Measurements from ENCODE around the gene SPIRE1.

DNA sequence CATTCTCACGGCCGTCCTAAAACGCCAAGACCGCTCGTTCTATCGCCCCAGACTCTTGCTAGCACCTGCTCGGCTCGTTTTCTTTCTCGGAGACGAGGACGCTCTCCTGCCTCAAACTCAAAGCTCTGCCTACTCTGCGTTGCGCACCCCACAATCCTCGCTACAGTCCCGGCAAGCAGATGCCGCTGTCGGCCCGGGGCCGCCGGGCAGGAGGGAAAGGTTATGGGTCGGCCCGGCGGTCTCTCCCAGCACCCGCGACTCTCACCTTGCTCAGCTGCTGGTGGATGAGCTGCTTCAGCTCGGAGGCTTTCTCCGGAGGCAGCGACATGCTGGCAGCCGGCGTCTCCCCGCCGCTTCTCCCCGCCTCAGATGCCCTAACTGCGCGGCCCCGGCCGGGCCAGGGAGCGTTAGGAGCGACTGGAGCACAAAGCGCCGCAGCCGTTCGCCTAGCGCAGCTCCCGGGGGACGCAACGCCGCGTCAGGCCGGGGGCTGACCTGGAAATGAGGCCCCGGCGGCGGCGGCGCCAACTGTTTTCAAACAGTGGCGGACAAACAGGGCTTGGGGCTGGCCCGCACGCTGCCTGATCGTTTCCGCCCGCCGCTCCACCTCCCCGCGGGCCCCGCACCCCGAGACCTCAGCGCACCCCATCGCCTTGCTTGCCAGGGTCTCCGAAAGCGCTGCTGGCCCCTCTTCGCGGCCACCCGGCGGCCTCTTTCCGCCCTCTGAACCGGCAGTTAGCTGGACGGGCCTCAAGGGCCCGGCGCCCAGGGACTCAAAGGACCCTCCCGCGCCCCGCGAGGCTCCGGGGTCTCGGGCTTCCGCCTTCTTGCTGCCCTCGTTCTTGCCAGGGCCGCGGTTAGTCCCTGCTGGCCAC, 44.6 kb upstream of the SPIRE1 start, which contains the start of the genes CEP76 and PSMG2:
- TF ChIP-seq, protein P1, sequence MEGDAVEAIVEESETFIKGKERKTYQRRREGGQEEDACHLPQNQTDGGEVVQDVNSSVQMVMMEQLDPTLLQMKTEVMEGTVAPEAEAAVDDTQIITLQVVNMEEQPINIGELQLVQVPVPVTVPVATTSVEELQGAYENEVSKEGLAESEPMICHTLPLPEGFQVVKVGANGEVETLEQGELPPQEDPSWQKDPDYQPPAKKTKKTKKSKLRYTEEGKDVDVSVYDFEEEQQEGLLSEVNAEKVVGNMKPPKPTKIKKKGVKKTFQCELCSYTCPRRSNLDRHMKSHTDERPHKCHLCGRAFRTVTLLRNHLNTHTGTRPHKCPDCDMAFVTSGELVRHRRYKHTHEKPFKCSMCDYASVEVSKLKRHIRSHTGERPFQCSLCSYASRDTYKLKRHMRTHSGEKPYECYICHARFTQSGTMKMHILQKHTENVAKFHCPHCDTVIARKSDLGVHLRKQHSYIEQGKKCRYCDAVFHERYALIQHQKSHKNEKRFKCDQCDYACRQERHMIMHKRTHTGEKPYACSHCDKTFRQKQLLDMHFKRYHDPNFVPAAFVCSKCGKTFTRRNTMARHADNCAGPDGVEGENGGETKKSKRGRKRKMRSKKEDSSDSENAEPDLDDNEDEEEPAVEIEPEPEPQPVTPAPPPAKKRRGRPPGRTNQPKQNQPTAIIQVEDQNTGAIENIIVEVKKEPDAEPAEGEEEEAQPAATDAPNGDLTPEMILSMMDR (conservative IDR thresholded peaks at IDR 0.05; ENCODE audit: low read length): no peak
- TF ChIP-seq EZH2phosphoT487 (IDR thresholded peaks at IDR 0.05; ENCODE audit: borderline replicate concordance, low read depth, low read length): no peak
